ENCODE data around the gene GALNT2.

DNA sequence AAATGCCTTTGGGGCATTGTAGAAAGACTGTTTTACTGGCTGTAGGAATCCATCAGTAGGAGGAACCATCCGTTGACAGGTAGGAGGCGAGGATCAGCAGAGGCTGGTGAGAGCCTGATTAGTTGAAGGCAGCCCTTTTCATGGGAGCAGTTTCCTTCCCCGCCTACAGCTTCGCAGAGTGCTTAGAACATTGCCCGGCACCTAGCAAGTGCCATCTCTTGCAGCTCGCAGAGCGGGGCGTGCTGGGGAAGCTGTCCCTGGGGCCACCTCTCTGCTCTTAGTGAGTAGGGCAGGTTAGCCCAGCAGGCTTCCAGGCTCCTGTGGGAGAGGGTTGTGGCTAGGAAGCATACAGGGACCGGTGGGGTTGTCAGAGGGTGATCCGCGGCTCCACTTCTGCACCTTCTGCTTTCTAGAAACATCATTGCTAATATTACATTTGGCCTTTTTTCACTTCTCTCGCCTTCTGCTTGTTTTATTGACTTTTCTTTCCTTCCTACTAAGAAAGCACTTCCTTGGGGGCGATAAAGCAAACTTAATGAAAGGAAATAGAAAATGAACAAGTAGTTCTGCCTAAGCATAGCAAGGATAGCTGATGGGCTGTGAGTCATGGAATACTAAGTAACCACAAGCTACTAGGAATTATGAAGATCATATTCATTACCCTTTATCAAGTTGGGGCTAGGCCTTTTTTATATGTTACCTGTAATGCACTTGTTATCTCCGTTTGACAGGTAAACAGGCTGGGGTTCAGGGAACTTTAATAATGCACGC, 176.7 kb downstream of the GALNT2 start:
- TF ChIP-seq POLR2A (IDR thresholded peaks at IDR 0.05) = no peak
- TF ChIP-seq, protein P1, sequence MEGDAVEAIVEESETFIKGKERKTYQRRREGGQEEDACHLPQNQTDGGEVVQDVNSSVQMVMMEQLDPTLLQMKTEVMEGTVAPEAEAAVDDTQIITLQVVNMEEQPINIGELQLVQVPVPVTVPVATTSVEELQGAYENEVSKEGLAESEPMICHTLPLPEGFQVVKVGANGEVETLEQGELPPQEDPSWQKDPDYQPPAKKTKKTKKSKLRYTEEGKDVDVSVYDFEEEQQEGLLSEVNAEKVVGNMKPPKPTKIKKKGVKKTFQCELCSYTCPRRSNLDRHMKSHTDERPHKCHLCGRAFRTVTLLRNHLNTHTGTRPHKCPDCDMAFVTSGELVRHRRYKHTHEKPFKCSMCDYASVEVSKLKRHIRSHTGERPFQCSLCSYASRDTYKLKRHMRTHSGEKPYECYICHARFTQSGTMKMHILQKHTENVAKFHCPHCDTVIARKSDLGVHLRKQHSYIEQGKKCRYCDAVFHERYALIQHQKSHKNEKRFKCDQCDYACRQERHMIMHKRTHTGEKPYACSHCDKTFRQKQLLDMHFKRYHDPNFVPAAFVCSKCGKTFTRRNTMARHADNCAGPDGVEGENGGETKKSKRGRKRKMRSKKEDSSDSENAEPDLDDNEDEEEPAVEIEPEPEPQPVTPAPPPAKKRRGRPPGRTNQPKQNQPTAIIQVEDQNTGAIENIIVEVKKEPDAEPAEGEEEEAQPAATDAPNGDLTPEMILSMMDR (IDR thresholded peaks at IDR 0.05) = no peak
